Right renal pelvis (tissue), 4 donors: ENCODE measurements around the gene CDC42BPA. TPM values are rescaled to one million over a fixed set of nuclear protein-coding genes. Genes with fewer than 3 reads are reported as not detected.

Experiments used
- DNase-seq, 4 donors: peaks; one replicate each; pipeline ENCODE4 v3.0.0-alpha.2; 2013; ENCODE audit warnings: low read depth in 4 of 4, low spot score in 3 of 4, missing footprints in 1 of 4
- polyA plus RNA-seq, 4 donors: library from polyadenylated mRNA; unstranded; fragments of 120-200 nt; gene quantifications; one replicate each; pipeline ENCODE4 v1.2.1, GENCODE V29; 2013; ENCODE audit not compliant: insufficient read length in 4 of 4

The CDC42BPA gene
- polyA plus RNA-seq, 4 donors = 37.2 to 44.6 (median 43.8) TPM

DNA sequence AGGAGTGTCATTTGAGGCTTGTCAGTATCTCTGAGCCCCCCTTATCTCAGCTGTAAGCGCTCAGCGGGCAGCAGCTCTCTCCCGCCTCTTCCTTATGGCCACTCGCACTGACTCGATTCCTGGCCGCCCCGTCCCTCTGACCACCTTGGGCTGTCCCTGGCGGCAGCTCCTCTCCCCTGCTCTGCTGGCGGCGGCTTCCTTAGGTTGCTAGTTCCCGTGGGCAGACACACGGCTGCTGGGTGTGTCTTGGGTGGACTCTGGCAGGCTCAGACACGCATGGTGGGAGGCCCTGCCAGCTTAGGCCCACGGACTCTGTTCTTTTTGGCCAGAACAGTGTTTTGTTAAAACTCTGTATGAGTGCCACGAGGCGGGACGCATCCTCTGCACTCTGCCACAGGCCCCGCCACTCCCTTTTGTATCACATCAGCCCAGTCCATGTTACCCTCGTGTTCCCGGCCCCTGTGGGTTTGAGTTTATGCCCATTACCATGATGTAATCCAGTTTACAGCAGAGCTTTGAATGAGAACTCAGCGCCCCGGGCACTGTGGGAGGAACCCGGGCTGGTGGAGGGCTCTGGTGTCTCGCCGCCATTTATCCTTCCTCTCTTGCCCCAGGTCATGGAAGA is 332.3 kb downstream of the CDC42BPA start:
- no peak for DNase-seq

DNA sequence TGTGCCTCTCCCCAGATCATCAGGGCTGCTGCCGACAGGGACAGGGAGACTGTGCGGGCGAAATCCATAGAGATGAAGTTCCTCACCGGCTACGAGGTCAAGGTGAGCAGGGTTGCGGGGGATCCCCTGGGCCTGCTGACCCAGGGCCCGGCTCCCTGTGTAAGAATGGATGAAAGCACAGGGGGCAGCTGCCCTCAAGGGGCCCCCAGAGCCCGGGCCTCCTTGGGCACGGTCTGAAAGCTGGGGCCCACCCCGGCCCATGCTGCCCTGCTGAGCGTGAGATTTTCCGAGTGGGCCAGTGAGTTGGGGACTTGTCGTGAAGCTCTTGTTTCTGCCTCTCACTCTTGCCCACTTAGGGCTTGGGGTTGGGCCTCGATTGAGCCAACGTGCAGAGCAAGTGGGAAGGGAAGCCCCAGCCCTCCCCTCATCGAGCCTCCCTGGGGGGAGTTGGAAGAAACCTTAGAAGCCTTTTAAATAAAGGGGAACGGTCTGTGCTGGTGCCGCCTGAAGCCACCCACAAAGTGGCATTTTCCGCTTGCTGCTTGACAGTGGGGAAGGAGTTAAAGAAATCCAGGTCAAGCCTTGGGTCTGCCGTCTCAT is 333.0 kb downstream of the CDC42BPA start:
- no peak for DNase-seq

DNA sequence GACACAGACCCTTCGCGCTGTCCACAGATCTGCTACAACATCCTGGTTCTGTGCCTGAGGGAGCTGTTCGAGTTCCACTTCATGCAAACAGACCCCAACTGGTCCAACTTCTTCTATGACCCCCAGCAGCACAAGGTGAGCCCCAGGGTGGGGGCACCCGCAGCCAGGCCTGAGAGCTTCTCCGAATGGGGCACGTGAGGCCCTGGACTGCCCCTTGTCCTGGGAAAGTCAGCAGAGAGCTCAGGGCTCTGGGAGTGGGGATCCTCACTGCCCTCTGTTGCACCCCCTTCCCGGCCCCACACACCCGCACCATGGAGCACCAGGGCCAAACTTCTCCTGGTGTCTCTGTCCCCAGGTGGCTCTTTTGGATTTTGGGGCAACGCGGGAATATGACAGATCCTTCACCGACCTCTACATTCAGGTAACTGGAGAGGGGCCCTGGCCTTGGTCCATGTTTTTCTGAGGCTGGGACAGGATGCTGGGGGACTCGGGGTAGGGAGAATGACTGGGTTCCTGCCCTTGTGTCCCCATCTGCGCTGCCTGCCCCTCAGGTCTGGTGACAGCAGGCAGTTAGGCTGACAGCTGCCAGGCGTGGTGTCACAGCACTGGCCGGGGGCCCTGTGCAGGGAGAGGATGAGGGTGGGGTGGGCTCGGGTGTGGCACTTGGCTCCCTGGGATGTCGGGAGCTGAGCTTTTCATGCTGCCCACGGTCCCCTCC is 333.6 kb downstream of the CDC42BPA start:
- no peak for DNase-seq

DNA sequence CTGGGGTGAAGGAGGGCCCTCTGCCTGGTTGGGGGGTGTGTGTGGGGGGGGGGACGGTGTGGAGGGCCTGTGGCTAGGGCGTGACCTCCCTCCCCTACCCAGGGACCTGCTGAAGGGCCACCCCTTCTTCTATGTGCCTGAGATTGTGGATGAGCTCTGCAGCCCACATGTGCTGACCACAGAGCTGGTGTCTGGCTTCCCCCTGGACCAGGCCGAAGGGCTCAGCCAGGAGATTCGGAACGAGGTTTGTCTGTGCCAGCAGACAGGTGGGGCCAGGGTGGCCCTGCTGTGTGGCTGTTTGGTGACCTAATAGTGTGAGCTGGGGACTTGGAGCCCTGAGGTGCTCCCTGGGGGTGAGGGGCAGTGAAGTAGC is 334.3 kb downstream of the CDC42BPA start:
- no peak for DNase-seq

DNA sequence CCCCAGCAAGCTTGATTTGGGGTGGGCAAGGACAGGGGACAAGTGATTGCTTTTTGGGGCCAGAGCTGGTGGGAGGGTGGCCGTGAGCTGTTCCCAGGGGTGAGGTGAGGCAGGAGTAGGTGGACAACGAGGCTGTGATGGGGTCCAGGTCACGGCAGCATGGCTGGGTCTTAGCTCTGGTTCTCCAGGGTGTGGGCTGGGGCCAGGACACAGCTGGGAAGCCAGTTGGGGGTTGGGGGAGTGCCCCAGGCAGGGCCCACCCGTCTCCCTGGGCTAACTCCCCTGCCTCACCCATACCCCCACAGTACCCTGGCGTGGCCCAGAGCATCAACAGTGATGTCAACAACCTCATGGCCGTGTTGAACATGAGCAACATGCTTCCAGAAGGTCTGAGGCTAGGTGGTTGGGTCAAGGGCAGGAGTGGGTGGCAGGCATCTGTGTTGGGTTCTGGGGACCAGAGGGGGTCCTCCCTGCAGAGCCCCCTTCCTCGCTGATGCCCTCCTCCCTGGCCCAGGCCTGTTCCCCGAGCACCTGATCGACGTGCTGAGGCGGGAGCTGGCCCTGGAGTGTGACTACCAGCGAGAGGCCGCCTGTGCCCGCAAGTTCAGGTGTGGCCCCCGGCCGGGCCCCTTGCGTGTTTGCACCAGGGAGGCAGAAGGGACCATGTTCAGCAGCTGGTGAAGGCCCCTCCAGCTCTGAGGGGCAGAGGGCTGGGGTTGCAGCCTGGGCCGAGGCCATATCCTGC is 334.9 kb downstream of the CDC42BPA start:
- no peak for DNase-seq

DNA sequence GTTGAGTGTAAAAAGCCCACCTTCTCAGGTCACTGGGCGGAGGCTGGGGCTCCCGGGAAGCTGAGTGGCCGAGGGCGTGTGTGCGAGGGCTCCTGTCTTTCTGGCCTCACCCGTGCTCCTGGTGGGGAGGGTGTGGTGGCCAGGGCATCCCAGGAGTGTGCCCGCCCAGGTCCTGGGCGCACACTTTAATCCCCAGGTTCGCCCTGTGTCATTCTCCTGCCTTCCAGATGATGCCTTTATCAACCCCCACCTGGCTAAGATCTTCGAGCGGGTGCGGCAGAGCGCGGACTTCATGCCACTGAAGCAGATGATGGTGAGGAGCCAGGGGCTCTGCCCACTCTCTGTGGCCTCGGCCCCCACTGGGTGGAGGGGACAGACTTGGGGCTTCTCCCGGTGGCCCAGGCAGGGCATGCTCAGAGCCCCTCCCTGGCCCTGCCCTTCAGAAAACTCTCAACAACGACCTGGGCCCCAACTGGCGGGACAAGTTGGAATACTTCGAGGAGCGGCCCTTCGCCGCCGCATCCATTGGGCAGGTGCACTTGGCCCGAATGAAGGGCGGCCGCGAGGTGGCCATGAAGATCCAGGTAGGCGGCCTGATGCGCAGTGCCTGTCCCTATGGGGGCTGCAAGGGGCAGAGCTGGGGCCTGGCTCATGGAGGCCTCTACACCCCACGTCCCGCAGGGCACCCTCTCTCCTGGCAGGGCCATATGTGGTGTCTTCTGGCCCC is 335.7 kb downstream of the CDC42BPA start:
- no peak for DNase-seq

DNA sequence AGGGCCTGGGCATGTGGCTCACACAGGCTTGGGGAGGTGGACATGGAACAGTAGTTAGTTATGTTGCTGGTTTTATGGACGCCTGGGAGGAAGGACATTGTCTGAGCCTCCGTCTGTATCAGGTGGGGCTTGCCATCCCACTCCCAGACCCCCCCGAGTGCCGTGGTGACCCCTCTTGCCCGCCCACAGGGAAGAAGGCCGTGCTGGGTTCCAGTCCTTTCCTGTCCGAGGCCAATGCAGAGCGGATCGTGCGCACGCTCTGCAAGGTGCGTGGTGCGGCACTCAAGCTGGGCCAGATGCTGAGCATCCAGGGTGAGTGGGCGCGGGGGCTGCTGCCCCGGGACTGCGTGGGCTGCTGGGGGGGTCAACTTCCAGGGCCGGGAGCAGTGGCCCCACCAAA is 336.5 kb downstream of the CDC42BPA start:
- no peak for DNase-seq

DNA sequence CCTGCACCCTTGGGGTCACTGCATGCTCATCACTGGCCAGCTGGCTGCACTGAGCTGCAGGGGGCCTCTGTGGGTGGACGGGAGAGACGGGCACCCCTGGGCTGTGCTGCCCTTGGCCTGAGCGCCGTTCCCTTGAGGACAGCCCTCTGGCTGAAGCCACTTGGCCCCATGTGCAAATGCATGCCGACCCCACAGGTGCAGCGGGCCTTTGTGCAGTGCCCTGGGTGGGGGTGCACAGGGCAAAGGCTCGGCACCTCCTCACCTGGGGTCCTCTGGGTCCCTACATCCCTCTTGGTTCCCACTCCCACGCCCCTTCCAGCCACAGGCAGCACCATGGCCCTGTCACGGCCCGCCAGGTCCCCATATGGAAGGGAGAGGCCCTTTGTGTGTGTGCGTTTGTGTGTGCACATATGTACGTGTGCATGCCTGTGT is 336.9 kb downstream of the CDC42BPA start:
- DNase-seq = no peak

DNA sequence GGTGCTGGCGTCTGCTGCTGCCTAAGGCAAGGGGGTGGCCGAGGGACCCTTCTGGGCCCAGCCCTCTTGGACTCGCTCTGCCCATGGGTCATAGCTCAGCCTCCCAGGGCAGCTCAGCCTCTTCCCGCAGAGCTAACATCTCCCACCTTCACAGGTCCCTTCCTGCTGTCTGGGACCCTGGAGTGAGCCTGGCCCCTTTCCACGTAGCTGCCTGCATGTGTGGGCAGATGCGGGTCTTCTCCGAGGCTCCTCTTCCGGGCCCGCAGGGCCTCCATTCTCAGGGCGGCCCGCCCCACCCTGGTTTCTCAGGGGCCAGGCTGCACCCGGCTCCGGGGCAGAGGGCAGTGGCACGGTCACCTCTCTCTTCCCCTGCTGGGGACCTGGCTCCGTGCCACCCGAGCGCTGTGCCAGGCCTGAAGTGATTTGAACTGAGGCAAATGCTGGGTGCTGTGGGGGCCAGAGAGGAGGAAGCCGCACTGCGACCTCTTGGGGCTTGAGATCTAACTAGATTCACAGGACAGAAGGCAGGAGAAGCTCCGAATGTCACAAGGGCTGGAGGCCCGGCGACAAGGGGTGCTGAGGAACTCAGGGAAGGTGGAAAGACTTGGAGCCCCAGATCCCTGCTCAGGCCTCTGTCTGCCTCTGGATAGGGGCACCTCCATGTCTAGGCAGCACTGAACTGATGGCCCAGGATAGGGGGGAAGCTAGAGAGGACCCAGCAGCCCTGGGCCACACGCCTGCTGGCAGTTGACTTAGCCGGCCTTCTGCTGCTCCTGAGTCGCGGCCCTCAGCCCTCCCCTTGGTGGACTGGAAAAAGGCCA is 337.5 kb downstream of the CDC42BPA start:
- DNase-seq = no peak

DNA sequence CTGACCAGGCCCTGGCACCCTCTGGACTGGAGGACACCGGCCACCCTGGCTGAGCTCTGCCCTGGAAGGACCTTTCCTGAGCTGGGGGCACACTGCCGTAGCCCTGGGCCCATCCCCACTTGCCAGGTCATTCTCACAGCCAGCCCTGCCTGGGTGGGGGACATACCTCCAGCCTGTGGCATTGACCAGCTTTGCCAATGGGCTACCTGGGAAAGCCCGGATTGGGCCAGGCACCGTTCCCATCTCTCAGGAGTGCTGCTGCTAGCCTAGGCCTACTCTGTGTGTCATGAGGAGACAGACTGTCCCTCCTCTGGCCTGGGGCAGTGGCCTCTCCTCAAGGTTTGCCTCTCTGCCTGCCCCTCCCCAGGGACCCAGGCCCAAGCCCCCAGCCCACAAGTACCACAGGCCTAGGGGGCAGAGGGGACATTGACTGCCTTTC is 338.2 kb downstream of the CDC42BPA start:
- no peak for DNase-seq

DNA sequence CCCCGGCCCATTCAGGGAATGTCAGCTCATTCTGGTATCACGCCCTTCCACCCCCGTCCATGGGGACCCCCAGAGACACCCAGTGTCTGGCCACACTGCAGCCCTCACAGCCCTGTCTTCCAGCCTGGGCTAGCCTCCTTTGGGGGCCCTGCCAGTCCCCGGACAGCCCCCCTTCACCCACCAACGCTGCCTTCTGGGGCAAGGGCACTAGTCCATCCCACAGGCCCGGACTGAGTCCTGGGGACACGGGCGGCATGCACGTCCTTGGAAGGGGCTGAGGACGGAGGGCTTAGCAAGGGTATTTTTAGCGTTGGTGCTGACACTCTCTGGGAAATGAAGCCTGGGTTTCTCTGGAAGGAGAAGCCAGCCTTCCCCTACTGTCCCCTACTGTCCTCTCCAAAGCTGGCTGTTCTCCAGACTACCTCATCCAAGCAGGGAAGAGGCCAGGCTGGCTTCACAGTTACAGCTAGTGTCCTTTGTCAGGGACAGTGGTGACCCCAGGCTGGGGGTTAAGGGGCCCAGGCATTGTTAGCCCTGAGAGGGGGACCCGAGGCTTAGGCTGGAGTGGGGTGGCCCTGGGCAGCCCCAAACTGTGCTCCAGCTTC is 338.7 kb downstream of the CDC42BPA start:
- DNase-seq = no peak

DNA sequence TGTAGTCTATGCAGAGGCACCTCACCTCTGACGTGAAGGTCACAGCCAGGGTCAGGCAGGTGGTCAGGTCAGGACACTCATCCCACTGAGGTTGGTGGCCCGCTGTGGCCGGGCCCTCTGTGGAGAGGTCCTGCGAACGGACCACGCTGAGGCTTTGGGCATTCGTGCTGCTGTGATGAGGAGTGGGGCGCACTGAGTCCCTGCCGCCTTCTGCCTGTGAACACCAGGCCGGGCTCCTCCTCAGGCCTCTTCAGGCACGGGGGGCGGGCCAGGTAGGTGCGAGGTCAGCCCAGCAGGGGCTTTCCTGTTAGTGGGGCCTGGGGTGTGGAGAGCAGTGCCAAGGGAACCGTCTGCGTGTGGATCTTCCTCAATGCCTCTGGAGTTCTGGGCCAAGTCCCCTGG is 339.2 kb downstream of the CDC42BPA start:
- no peak for DNase-seq

DNA sequence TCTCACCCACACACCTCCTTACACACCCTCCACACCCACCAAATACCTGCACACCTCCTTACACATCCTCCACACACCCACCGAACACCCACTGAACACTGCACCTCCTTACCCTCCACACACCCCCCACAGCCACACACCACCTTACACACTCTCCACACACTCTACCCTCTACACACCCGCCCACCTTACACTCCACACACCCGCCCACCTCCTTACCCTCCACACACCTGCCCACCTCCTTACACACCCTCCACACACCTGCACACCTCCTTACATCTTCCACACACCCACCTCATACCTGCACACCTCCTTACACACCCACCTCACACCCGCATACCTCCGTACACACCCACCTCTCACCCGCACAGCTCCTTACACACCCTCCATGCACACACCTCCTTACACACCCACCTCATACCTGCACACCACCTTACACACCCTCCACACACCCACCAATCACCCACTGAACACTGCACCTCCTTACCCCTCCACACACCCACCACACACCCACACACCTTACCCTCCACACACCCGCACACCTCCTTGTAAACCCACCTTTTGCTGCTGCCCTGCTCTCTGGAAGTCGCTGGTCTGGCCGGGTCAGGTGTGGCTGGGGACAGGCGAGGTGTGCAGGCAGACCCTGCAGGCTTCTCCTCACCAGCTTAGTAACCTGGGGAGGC is 339.7 kb downstream of the CDC42BPA start:
- no peak for DNase-seq

DNA sequence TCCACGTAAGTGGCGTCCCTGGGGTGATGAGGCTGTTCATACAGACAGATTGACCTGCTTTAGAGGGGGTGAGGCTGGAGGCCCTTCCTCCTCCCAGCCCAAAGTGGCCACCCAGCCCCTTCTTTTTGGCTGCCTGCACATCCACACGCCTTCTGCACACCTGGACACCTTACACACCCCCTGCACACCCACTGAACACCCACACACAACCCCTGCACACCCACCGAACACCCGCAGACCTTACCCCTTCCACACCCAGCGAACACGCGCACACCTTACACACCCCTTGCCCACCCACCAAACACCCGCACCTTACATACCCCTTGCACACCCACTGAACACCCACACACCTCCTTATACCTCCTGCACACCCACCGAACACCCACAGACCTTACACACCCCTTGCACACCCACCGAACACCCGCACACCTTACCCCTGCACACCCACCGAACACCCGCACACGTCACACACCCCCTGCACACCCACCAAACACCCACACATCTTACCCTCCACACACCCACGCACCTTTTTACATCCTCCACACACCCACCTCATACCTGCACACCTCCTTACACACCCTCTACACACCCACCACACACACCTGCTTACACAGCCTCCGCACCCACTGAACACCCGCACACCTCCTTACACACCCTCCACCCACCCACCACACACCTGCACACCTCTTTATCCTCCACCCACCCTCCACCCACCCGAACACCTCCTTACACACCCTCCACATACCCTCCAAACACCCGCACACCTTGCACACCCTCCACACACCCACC is 340.5 kb downstream of the CDC42BPA start:
- no peak for DNase-seq

DNA sequence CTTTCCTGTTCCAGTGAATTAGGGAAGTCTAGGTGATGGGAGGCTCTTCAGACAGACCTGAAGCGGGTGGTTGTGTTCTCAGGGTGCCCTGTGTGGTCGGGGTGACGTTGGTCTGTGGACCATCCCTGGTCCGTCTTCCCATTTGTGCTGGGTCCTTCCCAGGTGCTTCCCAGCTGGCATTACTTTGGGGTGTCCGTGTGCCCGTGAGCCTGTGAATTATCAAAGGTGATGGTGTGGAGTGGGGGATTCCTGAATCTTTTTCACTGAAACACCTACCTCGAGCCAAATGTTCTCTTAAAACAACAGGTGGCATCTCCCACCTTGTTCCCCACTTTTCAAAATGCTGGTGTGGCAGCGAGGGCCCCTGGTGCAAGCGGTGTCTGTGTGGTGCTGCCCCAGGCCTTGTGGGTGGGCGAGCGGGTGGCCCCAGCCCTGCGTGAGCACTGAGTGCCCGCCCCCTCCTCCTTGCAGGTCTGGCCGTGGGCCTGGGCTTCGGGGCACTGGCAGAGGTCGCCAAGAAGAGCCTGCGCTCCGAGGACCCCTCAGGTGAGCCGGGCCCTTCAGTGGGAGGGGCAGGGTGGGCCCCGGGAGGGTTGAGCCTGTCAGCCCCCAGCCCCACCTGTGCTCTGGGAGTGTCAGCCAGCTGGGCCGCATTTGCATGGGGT is 341.2 kb downstream of the CDC42BPA start:
- DNase-seq = no peak

DNA sequence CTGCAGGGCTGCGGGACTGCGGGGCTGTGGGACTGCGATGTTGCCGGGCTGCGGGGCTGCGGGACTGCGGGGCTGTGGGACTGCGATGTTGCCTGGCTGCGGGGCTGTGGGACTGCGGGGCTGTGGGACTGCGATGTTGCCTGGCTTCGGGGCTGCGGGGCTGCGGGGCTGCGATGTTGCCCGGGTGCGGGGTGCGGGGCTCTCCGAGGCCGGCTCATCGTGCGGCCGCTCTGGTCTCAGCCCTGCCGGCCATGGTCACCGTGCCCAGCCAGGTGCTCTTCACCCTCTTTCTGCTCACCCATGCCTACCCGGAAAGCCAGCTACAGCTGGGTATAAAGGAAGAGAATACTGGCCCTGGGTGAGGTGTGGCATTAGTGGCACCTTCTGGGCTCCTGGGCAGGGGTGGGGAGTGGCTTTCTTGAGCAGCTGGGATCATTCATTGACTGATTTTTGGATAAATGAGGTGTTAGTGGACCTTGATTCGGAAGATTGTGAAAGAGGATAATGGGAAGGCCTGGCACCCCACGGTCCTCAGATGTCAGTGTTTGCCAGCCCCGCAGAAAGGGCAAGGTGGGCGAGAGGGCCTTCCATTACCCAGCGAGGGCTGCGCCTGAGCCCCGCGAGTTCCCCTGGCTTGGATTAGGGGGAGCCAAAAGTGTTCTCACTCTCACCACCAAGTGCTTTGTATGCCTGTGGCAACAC is 341.9 kb downstream of the CDC42BPA start:
- no peak for DNase-seq
